GM21515 (cell line): Measurements from ENCODE around the gene NUDT16L1.
"Not testable (repeated sequence)": the region's sequence is repeated elsewhere in the genome, so short reads cannot be mapped to it uniquely, and the experiment has no call there.

Experiments used
- ATAC-seq: cut with Tn5 transposase; IDR thresholded peaks from one replicate; pipeline ENCODE4 v1.9.1; 2021; ENCODE audit not compliant: unreplicated experiment

Gene NUDT16L1

DNA sequence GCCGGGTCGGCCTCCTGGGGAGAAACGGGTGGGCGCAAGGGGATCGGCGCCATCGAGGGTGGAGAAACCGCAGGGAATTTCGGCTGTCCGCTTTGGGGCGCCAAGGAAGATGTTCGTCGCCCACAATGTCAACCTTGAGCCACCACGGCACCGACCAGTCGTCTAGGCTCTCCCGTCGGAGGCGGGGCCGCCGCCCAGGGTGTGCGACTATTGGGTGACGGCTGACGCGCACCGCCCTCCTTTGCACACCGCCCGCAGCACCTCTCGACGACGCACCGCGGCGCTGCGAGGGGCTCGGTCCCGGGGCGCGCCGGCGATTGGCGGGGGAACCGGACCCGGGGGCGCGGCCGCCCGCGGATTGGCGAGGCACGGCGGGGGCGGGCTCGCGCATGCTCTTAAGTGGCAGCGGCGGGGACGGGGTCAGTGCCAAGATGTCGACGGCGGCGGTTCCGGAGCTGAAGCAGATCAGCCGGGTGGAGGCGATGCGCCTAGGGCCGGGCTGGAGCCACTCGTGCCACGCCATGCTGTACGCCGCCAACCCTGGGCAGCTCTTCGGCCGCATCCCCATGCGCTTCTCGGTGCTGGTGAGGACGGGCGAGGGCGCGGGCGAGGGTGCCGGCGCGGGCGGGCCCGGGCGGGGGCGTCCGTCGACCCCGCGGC is at the start of gene NUDT16L1:
Gene NUDT16L1, plus strand, starts transcription at position 267 of the 660 bp plus-strand sequence. Its CDS starts 165 bp downstream, at position 432.
- ATAC-seq, result peak; percentile 90

DNA sequence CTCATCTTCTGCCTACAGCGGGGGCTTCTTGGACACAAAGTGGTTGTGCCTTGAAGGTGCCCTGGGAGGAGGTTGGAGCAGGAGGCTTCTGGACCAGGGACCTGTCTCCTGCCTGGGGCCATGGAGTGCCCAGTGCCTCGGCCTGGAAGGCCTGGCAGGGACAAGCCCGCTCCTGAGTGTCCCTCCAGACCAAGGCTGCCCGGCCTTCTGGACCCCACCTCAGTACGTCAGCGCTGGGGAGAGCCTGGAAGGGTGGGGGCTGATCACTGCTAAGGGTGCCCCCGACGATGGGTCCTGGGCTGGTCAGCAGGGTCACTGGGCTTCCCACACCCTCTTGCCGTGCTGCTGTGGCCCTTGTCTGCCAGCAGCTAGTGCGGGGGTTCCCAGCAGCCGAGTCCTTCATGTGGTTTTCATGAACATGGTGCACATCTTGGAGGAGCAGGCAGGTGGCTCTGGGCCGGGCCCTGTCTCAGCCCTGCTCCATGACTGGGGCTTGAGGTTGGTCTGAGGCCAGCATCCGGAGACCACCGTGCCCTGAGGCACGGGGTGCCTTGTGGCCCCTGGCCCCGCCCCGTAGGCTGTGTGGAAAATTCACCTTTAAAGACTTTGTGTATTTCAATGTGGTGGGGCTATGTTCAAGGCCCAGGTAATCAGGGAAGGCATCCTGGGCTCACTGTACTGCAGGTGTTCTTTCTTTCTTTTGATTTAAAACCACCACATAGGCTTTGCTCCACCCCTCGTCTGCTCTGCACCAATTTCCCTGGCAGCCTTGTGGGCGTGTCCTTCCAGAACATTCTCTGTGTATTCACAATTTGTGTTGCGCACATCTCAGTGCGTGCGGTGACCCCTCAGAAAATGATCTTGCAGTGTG is 46.4 kb upstream of the NUDT16L1 start:
- no peak for ATAC-seq

DNA sequence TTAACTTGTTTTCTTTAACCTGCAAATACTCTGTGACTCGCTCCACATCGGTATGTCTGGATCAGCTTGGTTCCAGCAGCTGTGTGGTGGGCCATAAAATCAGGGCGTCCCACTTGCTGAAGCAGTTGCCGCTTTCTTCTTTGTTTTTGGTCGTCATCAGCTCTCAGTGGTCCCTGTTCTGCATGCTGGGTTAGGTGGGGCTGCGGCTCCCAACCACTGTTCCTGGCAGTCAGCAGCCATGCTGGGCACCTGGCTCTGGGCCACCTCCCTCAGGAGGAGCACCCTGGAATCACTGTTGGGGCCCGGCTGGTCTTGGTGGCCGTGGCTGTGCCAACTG is 45.8 kb upstream of the NUDT16L1 start:
- ATAC-seq, result no peak

DNA sequence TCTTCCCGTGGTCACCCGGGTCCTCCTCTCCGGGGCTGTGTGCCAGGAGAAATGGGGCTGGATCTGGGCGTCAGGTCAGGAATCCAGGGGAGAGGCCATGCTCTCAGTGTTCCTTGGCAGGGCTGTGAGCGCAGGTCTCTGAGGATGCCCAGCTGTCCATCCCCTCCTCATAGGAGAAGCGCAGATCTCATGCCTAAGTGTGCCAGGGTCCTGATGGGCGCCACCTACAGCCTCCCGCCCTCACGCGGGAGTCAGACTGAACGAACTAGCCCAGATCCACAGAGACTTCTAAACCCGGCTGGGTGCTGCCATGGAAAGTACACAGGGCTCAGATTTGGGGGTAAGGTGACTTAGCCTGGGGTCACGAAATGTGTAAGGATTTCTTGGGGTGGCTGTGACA is 44.4 kb upstream of the NUDT16L1 start:
- ATAC-seq, result no peak

DNA sequence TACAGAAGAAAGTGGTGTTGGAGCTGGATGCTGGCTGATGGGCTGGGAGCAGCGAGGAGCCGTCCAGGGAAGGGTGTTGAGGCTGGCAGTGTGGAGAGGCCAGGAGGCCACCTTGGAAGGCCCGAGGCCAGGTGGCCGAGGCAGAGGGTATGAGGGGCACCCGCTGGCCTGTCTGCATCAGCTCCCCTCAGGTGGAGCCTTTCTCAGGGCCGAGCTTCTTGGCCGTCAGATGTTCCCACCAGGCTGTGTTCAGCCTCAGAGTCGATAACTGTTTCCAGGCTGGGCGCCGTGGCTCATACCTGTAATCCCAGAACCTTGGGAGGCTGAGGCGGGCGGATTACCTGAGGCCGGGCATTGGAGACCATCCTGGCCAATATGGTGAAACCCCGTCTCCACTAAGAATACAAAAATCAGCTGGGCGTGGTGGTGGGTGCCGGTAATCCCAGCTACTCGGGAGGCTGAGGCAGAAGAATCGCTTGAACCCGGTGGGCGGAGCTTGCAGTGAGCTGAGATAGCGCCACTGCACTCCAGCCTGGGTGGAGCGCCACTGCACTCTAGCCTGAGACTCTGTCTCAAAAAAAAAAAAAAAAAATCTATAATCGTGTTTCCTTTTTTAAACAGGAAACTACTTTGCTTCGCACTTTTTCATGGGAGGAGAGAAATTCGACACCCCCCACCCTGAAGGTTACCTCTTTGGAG is 43.5 kb upstream of the NUDT16L1 start:
- no peak for ATAC-seq

DNA sequence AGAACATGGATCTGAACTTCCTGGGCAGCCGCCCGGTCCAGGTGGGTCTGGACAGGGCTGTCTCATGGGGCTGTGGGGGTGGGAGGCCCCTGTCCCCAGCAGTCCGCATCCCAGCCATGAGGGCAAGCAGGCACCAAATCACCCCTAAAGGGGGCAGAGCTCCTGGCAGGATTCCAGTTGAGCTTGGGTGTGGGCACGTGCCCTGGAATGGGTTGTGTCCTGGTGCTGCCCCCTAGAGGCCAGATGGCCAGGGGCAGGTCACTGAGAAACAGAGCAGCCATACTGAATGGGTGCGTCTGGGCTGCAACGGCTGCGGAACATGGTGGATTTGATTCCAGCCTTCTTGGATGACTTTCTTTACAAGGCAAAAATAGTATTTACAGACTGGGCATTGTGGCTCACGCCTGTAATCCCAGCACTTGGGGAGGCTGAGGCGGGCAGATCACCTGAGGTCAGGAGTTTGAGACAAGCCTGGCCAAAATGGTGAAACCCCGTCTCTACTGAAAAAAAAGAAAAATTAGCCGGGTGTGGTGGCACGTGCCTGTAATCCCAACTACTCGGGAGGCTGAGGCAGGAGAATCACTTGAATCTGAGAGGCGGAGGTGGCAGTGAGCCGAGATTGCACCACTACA is 42.8 kb upstream of the NUDT16L1 start:
- ATAC-seq, result not testable (repeated sequence)

DNA sequence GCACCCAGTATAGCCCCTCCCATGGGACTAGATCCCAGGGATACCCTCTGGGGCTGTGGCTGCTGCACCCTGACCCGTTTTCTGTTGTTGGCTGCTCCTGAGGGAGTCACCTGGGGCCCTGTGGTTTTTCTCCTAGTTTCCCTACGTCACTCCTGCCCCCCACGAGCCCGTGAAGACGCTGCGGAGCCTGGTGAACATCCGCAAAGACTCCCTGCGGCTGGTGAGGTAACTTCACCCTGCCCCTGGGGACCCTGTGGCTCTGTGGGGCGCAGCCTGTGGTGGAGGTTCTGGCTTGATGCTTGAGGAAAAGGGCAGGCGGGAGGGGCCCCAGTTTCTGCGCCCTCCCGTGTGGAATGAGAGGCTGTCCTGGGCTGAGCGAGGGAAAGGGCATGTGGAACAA is 41.5 kb upstream of the NUDT16L1 start:
- no peak for ATAC-seq

DNA sequence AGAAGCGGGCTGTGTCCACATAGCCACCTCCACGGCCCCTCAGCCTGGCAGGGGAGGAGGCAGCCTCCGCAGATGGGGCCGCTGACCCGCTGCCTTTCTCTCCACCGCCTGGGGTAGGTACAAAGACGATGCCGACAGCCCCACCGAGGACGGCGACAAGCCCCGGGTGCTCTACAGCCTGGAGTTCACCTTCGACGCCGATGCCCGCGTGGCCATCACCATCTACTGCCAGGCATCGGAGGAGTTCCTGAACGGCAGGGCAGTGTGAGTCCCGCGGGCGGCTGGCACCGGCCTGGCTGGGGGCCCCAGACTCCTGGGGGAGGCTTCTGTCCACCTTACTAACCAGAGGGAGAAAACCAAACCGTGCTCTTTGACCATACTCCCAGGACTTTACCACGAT is 40.8 kb upstream of the NUDT16L1 start:
- ATAC-seq, result no peak

DNA sequence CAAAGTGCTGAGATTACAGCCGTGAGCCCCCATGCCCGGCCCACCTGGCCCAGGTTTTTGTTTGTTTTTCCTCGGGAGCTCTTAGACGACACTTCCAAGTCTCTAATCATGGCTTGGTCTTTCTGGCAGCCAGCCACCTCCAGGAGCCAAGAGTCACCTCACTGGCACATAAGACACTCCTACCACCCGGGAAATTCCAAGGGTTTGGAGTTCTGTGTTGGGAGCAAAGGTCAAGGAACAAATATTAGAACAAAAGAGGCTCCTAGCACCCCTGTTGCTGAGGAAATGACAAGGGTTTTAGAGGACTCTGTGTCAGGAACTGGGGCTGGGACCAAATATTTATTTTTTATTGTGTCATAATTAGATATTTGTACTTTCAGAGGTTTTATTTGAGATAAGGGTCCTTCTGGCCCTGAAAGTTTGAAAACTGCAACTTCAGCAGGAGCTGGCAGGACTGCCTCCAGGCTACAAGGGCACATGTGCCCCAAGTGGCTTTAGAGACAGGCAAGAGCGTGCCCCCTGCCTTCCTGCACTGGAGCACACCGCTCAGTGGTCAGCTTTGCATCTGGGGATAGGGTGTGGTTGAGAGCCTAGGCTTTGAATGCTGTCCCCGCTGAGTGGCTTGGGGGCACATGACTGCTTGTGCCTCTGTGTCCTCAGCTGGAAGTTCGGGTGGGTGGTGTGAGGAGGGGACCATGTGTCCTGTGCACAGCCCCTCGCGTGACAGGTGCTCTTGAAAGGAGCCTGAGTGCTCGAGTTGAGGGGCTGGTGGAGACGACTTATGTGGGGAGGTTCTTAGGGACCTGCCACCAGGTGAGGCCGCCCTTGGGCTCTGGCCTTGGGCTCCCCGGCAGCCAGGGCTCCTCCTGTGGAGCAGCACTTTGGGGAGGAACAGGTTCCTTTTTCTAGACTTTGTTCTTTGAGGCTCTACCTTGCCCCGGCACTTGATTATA is 39.1 kb upstream of the NUDT16L1 start:
- no peak for ATAC-seq

DNA sequence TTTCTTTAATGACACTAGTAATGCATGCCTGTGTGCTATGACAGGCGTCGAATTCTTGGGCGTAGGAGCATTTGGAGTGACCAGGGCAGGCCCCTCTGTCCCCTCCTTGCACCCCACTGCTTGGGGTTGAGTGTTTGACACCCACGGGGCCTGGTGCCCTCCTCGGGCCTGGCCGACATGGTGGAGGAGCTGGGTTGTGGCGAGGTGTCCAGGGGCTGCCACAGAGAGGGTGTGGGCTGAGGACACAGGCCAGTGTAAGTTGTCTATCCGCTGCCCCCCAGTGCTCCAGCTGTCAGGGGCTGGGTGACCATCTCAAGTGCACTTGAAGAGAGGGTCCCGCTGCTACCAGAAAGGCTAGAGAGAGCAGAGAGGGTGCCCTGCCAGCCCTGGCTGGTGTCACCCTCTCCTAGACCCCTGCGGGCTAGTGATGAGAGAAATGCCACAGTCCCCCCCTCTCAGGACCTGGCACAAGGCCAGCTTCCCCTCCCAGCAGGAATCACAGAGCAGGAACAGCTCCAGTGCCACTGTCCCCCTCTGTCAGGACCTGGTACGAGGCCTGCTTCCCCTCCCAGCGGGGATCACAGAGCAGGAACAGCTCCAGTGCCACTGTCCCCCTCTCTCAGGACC is 38.3 kb upstream of the NUDT16L1 start:
- no peak for ATAC-seq

DNA sequence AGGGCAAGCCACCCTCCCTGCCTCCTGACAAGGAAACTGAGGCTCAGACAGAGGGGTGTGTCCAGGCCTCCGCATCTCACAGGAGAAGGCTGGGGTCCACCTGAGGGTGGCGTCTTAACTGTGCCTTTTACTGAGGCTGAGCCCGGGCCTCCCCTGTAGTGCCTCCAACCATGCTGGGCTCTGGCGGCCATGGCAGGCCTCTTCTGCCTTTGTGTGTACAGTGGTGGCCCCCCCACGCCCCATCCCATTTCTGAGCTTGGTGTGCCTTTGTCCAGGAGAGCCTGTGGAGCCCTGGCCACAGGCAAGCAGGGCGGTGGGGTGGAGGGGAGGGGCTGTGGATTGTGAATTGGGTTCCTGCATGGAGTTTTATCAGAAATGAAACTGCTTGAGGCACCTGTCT is 37.6 kb upstream of the NUDT16L1 start:
- ATAC-seq, result no peak

DNA sequence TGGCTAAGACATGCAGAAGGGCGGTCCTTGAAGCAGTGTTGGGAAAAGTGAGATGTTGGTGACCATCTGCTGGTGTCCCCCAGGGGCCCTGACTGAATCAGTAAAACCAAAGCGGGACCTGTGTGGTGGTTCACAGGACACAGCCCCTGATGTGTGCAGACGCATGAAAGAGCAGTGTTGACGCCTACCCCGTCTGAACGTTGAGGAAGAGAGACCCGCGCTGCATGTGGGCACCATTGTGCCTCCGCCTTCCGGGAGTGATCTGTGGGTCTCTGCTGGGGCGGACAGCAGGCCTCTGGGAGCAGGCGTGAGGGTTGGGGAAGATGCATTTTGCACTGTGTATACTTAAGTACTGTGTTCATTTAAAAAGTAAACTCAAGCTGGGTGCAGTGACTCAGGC is 37.1 kb upstream of the NUDT16L1 start:
- ATAC-seq, result no peak

DNA sequence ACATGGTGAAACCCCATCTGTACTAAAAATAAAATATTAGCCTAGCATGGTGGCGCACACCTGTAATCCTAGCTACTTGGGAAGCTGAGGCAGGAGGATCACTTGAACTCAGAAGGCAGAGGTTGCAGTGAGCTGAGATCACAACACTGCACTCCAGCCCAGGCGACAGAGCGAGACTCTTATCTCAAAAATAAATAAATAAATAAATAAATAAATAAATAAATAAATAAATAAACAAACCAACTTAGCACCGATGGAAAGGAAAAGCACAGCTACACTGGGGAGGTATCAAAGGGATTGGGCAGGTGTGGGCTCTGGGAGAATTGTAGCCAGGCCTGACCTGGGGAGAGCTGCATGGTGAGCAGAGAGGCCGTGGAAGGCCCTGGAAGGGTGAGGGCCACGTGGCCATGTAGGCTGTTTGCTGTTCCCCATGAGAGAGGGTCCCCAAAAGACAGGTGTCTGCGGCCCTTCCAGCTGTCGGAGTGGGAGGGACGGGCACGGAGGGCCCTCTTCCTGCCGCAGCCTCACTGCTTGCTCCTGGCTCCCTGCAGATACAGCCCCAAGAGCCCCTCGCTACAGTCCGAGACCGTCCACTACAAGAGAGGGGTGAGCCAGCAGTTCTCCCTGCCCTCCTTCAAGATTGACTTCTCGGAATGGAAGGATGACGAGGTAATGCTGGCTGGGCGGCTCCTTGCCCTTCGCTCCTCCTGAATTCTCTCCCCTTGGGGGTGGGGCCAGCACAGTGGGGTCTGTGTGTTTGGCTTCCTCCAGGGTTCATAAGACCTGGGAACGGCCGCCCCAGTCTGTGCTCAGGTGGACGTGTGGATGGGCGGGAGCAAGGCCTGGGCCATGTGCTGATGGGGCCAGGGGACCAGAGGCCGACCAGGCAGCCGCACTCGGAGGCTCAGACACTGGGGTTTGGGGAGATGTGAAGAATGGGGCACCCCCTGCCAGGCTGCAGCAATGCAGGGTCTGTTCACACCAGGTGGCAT is 36.4 kb upstream of the NUDT16L1 start:
- ATAC-seq, result no peak

DNA sequence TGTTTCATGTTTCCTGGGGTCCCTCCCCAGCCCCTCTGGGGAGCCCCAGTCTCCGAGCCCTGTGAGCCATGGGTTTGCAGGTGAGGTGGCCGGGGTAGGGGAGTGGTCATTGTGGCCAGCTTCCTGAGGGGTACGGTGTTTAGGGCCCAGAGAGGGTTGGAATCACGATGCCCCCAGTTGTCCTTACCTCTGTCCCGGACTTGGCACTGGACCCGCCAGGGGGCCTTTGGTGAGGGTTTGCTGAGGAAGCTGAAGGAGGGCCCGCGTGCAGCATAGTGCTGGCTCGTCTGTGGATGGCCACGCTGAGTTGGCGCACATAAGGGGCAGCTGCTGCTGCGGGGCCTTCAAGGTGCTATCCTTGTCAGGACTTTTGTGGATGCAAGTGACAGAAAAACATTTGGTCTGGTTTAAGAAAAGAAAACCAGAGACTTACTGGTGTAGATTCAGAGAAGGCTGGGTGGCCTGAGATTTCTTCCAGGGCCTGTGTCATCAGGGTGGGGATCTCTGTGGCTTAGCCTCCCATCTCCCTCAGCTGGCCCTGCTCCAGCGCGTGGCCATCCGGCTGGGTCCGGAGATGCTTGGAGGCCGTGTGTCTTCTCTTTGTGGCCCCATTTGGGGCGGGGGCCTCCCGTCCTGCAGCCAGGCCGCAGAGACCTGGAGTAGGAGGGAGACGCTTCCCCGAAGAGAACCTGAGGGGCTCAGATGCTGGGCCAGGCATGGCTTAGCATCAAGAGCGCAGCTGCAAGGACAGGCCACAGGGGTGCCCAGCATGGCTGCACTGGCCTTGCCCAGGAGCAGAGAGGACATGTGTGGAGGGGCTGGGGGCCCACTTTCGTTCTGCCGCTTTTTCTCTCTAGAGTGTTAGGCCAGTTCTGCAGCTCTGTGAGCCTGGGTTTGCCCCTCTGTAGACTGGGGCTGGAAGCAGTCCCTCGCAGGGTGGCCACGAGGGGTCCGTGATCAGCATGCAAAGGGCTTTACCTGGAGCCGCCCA is 33.7 kb upstream of the NUDT16L1 start:
- ATAC-seq, result no peak

DNA sequence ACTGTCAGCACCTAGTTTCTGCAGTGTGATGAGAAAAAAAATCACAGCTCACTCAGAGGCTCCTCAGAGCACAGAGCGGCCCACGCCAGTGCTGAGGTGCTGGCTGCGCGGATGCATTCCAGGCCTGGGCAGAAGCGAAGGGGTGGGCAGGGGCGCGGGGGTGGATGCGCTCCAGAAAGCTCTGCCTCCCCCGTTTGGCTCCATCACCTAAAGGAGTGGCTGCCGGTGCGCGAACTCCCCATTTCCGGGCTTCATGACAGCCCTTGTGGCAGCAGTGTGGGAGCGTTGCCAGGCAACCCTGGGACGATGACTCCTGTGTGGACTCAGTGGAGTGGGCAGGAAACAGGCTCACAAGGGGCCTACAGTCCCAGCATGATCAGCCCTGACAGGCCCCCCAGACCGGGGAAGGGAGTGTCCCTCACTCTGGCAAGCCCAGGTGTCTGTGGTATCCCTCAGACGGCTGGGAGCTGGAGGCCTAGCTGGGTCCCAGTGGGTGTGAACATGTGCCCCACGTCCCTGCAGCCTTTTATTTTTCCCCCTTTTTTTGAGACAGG is 32.8 kb upstream of the NUDT16L1 start:
- no peak for ATAC-seq

DNA sequence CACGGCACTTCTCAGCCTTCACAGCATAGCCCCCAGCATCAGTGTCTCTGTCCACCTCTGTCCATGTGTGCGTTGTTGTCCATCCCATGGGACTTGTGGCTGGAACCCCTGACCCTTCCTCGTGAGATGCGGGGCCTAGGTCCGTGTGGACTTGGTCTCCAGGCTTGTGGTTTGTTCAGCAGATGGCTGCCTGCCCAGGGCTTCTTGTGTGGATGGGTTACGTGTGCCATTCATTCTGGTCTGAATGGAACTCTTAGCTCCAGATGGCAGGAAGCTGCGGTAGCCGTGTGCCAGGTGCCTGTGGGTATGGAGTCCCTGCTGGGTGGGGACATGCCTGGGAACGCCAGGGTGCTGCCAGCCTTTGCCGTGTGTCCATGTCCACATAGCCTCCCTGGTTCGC is 31.7 kb upstream of the NUDT16L1 start:
- ATAC-seq, result no peak

DNA sequence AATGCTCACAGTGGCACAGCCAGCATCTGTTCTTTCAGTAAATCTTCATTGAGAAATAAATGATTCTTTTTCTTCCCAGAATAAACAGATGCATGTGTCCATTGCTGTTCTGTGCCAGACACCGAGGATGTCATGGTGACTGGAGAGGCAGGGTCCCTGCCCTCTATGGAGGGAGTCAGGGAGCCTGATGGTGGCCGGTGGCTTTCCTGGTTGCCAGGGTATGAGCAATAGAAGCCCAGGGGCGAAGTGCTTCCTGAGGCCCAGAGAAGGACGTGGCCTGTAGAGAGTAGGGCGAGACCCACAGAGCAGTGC is 29.9 kb upstream of the NUDT16L1 start:
- no peak for ATAC-seq
